Choroid plexus epithelial cell (primary cell): ENCODE data around the gene IL1RAPL1.

Source experiments
- DNase-seq: peaks from one replicate; pipeline ENCODE4 v3.0.0-alpha.2; 2010; ENCODE audit warnings: low read depth
- H3K4me3 ChIP-seq: 2 replicates; pipeline ENCODE4 v1.5.1; 2011; ENCODE audit warnings: low read depth, mild to moderate bottlenecking, control low read depth, low read length, moderate library complexity
- TF ChIP-seq, protein P1 (sequence below): conservative IDR thresholded peaks from 2 replicates; pipeline ENCODE4 v1.5.1; 2011; ENCODE audit warnings: low read depth, mild to moderate bottlenecking, control low read depth, inconsistent platforms, low read length, moderate library complexity

The IL1RAPL1 gene

DNA sequence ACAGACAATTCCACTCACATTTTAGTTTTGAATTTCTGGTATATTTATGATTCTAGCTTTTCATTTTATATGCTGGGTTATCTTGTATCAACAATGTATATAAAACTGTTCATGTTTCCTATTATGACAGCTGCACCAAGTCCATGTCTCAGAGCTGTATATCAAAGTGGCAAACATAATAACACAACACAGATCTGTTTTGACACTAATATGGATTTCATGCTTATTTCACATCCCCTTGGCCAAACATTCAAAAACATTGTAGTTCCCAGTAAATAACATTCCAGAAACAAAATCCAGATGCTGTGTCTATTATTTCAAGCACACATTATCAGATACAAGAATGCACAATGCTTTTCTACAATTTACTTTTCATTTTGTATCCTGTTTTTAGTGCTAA is 1247.5 kb downstream of the IL1RAPL1 start:
- no peak for DNase-seq
- no peak overlapping the region for H3K4me3 ChIP-seq
- TF ChIP-seq, protein P1, sequence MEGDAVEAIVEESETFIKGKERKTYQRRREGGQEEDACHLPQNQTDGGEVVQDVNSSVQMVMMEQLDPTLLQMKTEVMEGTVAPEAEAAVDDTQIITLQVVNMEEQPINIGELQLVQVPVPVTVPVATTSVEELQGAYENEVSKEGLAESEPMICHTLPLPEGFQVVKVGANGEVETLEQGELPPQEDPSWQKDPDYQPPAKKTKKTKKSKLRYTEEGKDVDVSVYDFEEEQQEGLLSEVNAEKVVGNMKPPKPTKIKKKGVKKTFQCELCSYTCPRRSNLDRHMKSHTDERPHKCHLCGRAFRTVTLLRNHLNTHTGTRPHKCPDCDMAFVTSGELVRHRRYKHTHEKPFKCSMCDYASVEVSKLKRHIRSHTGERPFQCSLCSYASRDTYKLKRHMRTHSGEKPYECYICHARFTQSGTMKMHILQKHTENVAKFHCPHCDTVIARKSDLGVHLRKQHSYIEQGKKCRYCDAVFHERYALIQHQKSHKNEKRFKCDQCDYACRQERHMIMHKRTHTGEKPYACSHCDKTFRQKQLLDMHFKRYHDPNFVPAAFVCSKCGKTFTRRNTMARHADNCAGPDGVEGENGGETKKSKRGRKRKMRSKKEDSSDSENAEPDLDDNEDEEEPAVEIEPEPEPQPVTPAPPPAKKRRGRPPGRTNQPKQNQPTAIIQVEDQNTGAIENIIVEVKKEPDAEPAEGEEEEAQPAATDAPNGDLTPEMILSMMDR, result no peak

DNA sequence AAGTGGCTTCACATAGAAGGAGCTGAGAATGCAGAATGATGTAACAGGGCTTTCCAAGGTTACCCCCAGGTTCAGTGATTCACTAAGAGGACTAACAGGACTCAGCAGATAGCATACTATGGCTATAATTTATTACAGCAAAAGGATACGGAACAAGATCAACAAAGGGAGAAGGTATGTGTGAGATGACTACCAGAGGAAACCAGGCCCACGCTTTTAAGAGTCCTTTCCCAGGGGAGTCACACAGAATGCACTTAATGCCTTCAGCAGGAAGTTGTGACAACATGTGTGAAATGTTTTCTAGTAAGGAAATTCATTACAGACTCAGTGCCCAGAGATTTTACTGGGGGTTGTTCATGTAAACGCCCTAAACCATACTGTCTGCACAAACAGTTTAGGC is 1254.5 kb downstream of the IL1RAPL1 start:
- peak; percentile 33 for DNase-seq
- no peak overlapping the region for H3K4me3 ChIP-seq
- TF ChIP-seq, protein P1, result no peak

DNA sequence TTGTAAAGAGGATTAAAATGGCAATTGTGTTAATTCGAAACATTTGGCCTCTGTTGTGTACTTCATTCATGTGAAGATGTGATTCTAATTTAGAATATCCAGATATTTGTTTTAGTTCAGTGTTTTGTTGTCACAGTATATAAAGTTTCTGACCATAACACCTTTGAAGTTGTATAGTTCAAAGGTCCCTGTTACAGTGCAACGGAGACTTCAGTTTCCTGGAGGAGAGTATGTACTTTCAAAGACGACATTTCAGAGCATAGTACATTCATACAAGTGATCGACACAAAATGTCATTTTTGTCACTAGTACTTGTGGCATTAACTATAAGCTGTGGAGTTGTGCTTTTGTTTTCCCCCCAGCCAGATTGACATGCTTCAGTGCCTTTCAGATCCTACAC is 1255.3 kb downstream of the IL1RAPL1 start:
- DNase-seq, result no peak
- TF ChIP-seq, protein P1, result no peak
- H3K4me3 ChIP-seq, result no peak overlapping the region

DNA sequence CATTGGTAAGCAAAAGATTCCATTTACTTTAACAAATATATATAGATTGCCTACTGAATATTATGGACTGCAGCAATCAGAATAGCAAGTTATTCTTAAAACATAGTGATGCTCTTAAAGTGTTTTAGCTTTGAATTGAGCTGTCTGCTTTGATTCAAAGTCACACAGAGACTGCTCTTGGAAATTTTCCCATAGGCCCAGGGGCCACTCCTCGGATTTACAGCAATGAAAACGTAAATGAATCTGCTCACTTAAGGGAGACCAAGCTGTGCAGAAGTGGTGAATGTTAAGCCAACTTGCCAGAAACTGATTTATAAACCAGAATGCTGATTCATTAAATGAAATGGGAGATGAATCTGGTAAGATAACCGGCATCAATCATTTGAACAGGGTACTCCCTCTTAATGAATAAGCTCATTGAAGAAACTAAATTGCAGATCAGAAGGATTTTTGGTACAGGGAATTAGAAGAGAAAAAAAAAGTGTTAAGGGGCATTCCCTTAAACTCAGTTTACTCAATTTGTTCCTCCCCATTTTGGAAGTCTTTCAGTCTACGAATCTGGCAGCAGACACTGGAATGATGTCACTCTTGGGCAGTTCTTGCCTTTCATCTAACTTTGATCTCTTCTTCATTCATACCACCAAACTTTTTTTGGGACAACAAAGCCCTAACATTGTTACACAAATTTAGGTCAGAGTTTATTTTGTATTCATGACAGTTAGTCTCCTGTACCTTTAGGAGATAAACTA is 1264.8 kb downstream of the IL1RAPL1 start:
- TF ChIP-seq, protein P1, result no peak
- DNase-seq, result no peak
- no peak overlapping the region for H3K4me3 ChIP-seq

DNA sequence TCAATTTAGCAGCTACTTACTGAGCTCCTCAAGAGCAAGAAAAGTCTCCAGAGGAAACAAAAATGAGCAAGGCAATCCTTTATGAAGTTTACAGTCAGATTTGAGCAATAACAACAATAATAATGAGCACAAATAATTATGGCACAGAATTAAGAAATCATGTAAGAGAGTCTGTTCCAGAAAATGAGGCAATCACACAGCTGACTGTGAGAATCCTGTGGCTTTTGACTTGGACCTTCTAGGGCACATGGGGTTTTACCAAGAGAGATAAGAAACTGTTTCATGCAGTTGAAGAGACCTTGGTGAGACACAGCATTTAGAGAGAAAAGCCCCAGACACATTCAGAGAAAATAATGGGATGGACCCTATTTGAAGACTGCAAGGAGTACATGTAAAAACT is 1265.5 kb downstream of the IL1RAPL1 start:
- peak; percentile 54 for DNase-seq
- no peak overlapping the region for H3K4me3 ChIP-seq
- TF ChIP-seq, protein P1, result no peak

DNA sequence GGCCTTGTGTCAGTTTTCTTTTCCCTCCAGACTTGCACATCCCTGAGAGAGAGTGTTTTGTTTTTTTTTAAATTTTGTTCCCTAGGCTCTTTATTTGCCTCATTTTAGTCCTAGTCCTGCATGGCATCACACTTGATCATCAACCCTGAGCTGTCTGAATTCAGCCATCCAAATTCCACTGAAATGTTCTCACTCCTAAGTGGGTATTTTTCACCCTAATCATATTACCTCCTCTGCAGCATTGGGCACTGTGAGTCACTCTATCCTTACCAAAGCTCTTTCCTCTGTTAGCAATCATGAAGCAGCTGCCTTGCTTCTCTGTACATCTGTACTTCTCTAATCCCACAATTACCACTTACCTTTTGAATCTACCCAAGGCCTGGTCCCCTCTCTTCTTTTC is 1271.5 kb downstream of the IL1RAPL1 start:
- TF ChIP-seq, protein P1, result no peak
- peak; percentile 44 for DNase-seq
- H3K4me3 ChIP-seq, result no peak overlapping the region

DNA sequence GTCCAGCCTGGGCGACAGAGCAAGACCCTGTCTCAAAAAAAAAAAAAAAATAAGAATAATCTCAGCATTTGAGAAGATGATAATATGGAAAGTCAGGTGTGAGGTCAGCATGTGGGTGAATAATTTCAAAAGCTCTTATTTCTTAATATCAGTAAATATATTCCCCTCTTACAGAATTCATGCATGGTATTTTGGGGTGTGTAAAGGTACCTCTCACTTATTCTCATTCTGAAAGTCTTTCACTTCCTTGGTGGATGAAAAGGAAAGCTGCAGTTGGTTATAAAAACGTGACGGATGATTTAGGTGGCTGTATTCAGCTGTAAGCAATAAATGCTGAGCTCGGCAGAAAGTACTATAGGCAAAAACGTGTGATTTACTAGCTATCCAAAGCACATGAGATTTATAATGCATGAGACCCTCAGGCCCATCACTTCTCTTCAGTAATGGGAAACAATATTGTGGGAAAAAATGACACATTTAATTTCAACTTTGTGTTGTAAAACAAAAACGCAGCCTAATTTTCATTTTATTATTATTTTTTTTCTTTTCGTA is 1275.0 kb downstream of the IL1RAPL1 start:
- H3K4me3 ChIP-seq, result no peak overlapping the region
- no peak for DNase-seq
- TF ChIP-seq, protein P1, result no peak
